ES-I3 (cell line): ENCODE measurements around the gene RALGPS2.

Experiments
- H3K36me3 ChIP-seq: 2 replicates; pipeline ENCODE4 v1.6.1; 2013; ENCODE audit warnings: mild to moderate bottlenecking, low read length, control low read depth, moderate library complexity; ENCODE audit not compliant: insufficient read depth
- H3K4me1 ChIP-seq: 2 replicates; pipeline ENCODE4 v1.6.1; 2013; ENCODE audit warnings: mild to moderate bottlenecking, control low read depth, low read length; ENCODE audit not compliant: insufficient read depth
- H3K9ac ChIP-seq: 2 replicates; pipeline ENCODE4 v1.6.1; 2013; ENCODE audit warnings: low read depth, mild to moderate bottlenecking, low read length, moderate library complexity
- H3K9me3 ChIP-seq: 2 replicates; pipeline ENCODE4 v1.6.1; 2013; ENCODE audit warnings: mild to moderate bottlenecking, low read length, moderate library complexity; ENCODE audit not compliant: control insufficient read depth, insufficient read depth

The RALGPS2 gene

DNA sequence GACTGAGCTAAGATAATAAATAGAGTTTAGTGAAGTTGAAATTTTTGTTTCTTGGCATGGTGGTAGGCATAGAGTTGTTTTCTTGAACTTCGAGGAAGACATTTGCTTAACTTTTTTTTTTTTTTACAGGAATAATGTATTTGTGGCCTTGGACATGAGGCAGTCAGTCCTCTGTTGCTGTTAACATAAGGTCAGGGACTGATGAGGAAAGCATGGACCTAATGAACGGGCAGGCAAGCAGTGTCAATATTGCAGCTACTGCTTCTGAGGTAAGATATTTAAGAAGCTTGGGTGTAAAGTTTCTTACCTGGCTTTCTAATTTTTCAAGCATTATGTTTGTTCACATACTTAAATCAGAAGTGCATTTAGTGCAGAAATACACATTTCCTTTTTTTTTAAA, 51.5 kb downstream of the RALGPS2 start:
- Histone ChIP-seq H3K36me3 (no peaks in the 10 kb centered on the region), H3K4me1 (no peaks in the 10 kb centered on the region), H3K9ac (no peak overlapping the region), H3K9me3 (no peaks in the 10 kb centered on the region)

DNA sequence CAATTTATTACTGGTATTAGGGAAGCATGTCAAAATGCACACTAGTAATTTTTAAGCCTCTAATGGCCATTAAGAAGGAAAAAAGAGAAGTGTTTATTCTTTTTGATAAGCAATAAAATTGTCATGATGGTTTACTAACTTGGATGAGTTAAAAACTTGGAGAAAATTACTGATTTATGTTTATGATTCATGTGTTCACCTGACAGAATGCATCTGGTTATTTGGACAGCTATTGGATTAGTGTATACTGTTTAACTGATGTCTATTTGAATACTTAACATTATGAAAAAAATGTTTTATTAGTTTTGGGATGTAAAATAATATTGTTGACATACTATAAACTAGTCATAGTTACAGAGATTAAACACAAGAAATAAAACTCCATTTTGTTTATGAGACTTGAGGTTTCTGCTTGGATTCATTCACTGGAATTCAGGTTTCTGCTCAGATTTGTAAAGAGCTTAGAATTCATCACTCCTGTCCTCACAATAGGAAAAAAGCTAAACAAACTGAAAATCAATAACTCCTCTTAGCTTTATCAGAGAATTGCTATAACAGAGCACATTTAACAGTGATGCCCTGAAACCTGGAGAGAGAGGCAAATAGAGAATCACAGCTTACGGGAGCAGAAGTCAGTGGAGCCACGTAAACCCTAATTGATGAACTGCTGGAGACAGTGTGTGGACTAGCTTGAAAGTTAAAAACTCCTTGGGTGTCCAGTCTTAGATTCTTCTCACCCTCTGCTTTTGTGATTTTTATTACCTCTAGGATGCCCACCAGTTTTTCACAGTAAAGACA, 56.7 kb downstream of the RALGPS2 start:
- Histone ChIP-seq H3K36me3 (no peaks in the 10 kb centered on the region), H3K9ac (no peak overlapping the region), H3K4me1 (no peaks in the 10 kb centered on the region), H3K9me3 (no peaks in the 10 kb centered on the region)

DNA sequence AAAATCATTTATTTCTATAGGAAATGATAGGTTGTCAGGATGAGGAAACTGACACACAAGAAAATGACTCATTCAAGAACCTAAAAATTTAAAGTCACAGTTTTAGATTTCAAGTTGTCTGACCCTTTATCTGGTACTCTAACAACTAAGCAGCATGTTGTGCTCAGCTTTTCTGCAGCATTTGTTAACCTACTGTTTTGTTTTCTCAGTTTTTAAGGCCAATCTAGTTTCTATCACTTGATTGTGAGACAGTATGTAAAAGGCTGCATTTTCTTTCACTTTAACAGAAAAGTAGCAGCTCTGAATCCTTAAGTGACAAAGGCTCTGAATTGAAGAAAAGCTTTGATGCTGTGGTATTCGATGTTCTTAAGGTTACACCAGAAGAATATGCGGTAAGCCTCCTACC, 59.1 kb downstream of the RALGPS2 start:
- Histone ChIP-seq H3K36me3 (peaks cover 4% of the 10 kb centered on the region; the same call in 1 of the 2 replicates), H3K9ac (no peak overlapping the region), H3K4me1 (no peaks in the 10 kb centered on the region), H3K9me3 (no peaks in the 10 kb centered on the region)

DNA sequence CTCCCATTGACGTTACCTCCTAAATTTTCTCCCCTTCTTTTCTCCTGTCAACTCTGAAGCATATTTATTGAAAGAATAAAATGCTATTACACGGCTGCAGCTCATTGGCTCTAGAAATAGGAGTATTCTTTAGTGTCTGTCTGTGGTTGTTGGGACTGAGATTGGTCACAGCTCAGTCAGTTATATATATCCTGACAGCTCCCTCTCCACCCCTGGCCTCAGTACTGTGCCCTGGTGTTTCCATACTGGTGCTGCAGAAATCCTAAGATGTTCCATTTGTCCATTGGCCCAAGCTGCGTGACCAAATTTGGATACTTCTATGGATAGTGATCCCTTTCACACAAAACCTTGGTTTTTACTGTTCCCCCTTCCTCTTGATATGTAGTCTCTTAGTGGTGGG, 67.3 kb downstream of the RALGPS2 start:
- Histone ChIP-seq H3K9ac (no peak overlapping the region), H3K36me3 (peaks cover 4% of the 10 kb centered on the region; the same call in 1 of the 2 replicates), H3K4me1 (no peaks in the 10 kb centered on the region), H3K9me3 (no peaks in the 10 kb centered on the region)

DNA sequence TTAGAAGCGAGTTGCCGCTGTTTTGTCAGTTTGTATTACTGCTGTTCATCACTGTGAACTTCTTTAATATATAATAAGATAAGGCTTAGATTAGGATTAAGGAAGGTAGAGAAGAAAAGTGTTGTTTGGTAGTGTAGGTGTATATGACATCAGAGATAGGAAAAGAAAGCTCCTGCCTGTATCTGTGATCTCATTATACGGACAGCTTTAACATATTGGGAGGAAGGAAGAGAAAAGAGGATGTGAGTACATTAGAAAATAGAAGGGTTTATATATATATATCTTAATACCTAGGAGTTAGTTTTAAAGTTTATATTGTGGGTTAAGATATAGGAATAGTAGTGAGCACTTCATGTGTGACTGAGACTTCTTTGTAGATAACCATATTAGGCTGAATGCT, 71.0 kb downstream of the RALGPS2 start:
- H3K36me3 ChIP-seq: no peaks in the 10 kb centered on the region
- H3K4me1 ChIP-seq: no peaks in the 10 kb centered on the region
- H3K9ac ChIP-seq: no peak overlapping the region
- no peaks in the 10 kb centered on the region for H3K9me3 ChIP-seq

DNA sequence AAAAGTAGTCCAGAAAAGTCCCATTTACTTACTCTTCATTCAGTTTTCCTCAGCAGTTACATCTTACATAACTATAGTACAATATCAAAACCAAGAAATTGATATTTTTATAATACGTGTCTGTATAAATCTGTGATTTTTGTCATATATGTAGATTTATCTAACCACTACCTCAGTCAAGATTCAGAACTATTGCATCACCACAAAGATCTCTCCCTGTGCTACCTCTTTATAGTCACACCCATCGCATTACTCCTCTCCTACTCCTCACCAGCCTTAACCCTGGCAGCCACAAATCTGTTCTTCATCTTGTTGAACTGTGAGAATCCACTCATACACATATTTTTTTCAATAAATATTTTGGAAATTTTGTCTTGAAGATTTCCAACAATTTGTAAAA, 72.5 kb downstream of the RALGPS2 start:
- H3K9ac ChIP-seq: no peak overlapping the region
- H3K4me1 ChIP-seq: no peaks in the 10 kb centered on the region
- no peaks in the 10 kb centered on the region for H3K9me3 ChIP-seq
- H3K36me3 ChIP-seq: no peaks in the 10 kb centered on the region

DNA sequence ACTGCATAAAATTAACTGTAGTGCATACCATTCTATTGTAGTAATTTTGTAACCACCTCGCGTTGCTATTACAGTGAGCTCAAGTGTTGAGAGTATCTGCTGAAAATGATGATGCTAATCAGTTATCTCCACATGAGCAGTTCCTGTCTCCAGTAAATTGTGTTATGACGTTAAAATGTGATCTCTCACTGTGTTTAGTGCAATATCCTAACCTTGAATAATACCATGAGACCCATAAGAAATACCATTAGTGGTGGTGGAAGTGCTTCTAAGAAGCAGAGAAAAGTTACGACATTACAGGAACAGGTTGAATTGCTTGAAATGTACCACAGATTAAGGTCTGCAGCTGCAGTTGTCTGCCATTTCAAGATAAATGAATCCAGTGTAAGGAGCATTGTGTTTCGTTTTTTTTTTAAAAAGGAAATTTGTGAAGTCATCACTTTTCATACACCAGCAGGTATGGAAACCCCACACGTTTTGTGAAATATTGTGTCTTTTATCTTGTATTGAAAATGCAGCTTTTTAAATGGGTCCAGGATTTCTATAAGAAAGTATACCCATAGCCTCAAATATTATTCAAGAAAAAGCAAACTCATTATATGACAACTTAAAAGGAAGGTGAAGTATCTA, 73.3 kb downstream of the RALGPS2 start:
- H3K9me3 ChIP-seq: no peaks in the 10 kb centered on the region
- H3K9ac ChIP-seq: no peak overlapping the region
- no peaks in the 10 kb centered on the region for H3K4me1 ChIP-seq
- no peaks in the 10 kb centered on the region for H3K36me3 ChIP-seq

DNA sequence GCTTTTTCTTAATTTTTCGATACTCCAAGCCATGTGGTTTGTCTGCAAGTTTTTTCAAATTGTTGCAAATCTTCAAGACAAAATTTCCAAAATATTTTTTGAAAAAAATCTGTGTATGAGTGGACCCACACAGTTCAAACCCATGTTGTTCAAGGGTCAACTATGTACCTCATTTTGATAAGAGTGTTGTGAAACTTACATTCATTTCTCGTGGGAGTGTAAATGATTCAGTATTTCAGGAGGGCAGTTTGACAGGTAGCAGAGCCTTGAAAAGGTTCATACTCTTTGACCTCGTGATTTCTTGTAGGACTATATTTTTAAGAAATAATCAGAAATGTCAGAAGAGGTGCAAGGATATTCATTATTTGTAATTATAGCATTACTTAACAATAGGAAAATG, 77.8 kb downstream of the RALGPS2 start:
- H3K9ac ChIP-seq: no peak overlapping the region
- no peaks in the 10 kb centered on the region for H3K4me1 ChIP-seq
- no peaks in the 10 kb centered on the region for H3K9me3 ChIP-seq
- no peaks in the 10 kb centered on the region for H3K36me3 ChIP-seq

DNA sequence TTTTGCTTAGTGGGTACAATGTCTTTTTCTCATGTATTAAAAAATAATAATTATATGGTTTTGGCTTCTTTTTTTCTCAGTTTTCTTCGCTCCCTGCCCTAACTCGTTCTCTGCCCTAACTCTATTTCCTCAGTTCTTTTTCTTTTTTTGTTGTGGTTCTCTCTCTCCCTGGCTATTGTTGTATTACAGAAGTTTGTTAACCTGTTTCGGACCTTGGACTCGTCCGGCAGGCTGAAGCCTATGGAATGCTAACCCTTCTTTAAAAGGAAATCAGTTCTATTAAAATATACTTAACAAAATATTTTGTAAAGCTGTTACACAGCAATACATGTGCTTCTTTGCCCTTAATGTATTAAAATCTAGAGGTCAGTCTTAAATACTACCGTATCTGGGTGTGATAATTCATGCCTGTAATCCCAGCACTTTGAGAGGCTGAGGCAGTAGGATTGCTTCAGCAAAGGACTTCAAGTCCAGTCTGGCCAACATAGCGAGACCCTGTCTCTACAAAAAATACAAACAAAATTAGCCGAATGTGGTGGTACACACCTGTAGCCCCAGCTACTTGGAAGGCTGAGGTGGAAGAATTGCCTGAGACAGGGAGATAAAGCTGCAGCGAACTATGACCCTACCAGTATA, 81.7 kb downstream of the RALGPS2 start:
- no peaks in the 10 kb centered on the region for H3K36me3 ChIP-seq
- no peaks in the 10 kb centered on the region for H3K4me1 ChIP-seq
- no peaks in the 10 kb centered on the region for H3K9me3 ChIP-seq
- no peak overlapping the region for H3K9ac ChIP-seq

DNA sequence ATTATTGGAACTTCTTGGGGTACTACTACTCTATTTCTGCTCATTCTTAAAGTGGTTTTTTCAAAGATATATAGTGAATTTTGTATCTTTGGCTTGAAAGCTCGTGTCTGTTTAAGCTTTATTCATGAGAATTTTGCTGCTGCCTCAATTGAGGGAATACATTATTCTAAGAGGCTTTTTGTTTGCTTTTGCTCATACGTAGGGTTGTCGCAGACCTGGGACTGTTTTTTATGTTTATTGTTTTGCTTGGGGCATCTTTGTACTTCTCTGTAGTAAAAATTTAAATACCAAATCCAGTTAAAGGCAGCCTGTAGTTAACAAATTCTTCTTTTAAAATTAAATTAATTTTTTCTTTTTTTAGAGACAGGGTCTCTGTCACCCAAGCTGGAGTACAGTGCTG, 83.5 kb downstream of the RALGPS2 start:
- Histone ChIP-seq H3K4me1 (no peaks in the 10 kb centered on the region), H3K9me3 (no peaks in the 10 kb centered on the region), H3K36me3 (no peaks in the 10 kb centered on the region), H3K9ac (no peak overlapping the region)

DNA sequence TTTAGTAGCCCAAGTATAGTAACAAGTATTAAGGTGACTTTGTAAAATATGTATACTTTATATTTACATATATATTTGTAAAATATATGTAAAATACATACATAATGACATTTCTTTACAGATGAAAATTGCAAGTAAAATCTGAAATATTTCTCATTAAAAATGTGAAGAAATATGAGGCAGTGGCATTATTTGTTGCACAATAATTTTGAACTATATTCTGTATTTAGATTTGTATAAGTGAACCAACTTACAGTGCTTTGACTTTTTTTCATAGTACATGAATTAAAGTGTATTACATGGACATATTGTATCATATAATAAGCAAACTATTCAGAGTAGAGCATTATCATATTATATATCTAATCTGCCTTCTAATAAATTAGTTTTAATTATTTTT, 85.5 kb downstream of the RALGPS2 start:
- Histone ChIP-seq H3K4me1 (no peaks in the 10 kb centered on the region), H3K36me3 (no peaks in the 10 kb centered on the region), H3K9me3 (no peaks in the 10 kb centered on the region), H3K9ac (no peak overlapping the region)

DNA sequence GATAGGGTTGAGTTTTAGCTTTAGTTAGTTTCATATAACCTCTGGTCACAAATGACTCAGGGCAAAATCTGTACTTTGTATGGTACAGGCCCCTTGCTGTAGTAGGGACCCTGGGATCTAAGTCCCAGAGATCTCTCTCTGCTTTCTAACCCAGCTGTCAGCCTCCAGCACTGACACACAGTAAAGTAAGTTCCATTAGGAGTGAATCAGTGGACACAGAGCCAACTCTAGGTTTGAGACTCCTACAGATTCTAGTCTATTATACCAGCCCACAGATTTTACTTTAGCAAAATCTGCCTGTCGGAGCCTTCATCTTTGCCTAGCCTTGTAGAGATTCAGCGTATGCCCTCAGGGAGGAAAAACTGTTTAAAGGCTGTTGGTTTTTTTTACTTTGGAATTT, 93.4 kb downstream of the RALGPS2 start:
- no peaks in the 10 kb centered on the region for H3K9me3 ChIP-seq
- H3K9ac ChIP-seq: no peak overlapping the region
- H3K36me3 ChIP-seq: no peaks in the 10 kb centered on the region
- H3K4me1 ChIP-seq: no peaks in the 10 kb centered on the region

DNA sequence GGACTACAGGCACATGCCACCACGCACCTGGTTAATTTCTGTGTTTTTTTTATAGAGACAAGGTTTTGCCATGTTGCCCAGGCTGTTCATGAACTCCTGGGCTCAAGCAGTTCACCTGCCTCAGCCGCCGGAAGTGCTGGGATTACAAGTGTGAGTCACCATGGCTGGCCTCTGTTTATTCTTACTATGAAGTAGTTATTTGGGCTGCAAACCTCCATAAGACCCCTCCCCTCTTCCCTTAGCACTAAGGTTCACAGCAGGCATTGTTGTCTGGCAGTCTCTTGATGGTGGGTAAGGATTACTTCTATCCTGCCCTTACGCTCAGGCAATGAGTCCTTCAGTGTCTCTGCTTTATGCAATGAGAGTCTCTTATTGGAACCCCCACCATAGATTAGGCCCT, 94.1 kb downstream of the RALGPS2 start:
- H3K9ac ChIP-seq: no peak overlapping the region
- H3K9me3 ChIP-seq: no peaks in the 10 kb centered on the region
- H3K4me1 ChIP-seq: no peaks in the 10 kb centered on the region
- H3K36me3 ChIP-seq: no peaks in the 10 kb centered on the region

DNA sequence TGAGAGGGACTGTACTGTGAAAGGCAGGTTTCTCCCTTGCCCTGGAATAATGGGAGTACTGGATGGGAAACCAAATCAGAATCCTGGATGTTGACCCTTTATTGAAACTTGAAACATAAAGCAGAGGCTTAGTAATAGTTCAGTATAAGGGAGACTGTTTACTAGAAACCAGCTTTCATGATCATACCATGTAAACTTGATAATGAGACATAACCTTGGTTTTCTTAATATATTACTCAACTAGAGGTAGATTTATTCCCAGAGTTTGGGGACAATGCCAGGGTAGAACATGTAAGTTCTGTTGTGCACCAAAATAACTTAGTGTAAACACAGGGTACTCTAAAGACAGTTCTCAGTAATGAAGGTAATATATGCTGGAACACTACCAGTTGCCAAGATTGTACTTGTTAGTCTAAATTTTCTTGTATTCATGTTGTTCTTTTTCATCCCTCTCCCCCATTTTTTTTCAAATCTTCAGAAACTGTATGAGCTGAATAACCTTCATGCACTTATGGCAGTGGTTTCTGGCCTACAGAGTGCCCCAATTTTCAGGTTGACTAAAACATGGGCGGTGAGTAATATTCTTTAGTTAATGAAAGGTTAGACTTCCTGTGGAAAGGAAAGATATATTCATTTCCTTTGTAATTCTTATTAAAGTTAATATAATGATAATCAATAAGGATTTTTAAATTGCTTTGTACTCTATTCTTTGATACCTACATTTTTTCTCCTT, 96.3 kb downstream of the RALGPS2 start:
- no peaks in the 10 kb centered on the region for H3K9me3 ChIP-seq
- no peaks in the 10 kb centered on the region for H3K36me3 ChIP-seq
- H3K9ac ChIP-seq: no peak overlapping the region
- H3K4me1 ChIP-seq: no peaks in the 10 kb centered on the region
